Measurements from ENCODE around the gene CLMP.

- no peak for TF ChIP-seq CTCF (IDR thresholded peaks at IDR 0.05)
- TF ChIP-seq POLR2A (IDR thresholded peaks at IDR 0.05) = no peak
Measured at GRCh38 chr11:123170929-123171328, 24.1 kb downstream of the CLMP start.

Measured in ovary (tissue), 3 donors.